ENCODE measurements around the gene CDH11.

Gene CDH11

DNA sequence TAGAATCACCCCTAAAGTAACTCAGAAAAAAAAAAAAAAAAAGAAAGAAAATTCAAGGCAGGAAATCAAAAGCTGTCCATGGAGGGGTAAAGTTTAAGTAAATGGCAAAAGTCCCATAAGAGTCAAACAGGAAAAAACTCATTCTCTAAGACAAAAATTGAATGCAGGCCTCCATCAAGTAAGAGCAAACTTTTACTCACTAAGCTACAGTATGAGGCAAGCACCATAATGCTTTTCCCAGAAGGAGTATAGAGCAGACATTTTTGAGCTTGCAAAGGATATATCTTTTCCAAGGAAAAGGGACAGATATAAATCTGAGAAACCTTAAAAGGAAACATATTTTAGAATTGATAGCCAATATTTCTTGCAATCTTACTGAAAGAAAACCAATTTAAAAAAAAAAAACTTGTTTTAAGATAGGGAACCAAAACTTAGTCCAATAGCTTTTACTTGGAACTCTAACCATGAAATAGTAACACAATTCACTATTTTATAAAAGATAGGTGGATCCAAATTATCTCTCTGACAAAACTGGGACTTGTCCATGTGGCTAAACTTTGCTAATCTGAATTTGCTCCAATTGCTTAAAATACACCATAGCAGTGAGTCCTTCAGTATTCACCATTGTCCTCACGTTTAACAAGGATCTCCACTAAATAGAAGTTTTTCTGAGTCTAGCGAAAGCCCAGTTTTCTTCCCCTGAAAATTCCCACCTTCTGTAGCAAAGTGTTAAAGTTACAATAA lies 99.8 kb downstream of the CDH11 start:
- H3K4me3 ChIP-seq (ENCODE audit: low read length): no peak overlapping the region
- TF ChIP-seq EZH2phosphoT487 (IDR thresholded peaks at IDR 0.05; ENCODE audit: borderline replicate concordance, low read length): no peak
- TF ChIP-seq, protein P1, sequence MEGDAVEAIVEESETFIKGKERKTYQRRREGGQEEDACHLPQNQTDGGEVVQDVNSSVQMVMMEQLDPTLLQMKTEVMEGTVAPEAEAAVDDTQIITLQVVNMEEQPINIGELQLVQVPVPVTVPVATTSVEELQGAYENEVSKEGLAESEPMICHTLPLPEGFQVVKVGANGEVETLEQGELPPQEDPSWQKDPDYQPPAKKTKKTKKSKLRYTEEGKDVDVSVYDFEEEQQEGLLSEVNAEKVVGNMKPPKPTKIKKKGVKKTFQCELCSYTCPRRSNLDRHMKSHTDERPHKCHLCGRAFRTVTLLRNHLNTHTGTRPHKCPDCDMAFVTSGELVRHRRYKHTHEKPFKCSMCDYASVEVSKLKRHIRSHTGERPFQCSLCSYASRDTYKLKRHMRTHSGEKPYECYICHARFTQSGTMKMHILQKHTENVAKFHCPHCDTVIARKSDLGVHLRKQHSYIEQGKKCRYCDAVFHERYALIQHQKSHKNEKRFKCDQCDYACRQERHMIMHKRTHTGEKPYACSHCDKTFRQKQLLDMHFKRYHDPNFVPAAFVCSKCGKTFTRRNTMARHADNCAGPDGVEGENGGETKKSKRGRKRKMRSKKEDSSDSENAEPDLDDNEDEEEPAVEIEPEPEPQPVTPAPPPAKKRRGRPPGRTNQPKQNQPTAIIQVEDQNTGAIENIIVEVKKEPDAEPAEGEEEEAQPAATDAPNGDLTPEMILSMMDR (IDR thresholded peaks at IDR 0.05; ENCODE audit: low read depth, low read length, poor library complexity, severe bottlenecking): no peak
- H3K27ac ChIP-seq (ENCODE audit: low read depth, low read length): no peak overlapping the region
- no peaks in the 10 kb centered on the region for H3K9me2 ChIP-seq (replicated peaks; ENCODE audit: control insufficient read depth, low read length)
- no peaks in the 10 kb centered on the region for H3K4me1 ChIP-seq (ENCODE audit: control insufficient read depth, low read length)
- no peaks in the 10 kb centered on the region for H3K79me2 ChIP-seq (ENCODE audit: control insufficient read depth, low read length)
- H3K4me2 ChIP-seq (ENCODE audit: low read length): no peak overlapping the region
- H3F3A ChIP-seq (ENCODE audit: control insufficient read depth, insufficient read depth): no peaks in the 10 kb centered on the region
- no peaks in the 10 kb centered on the region for H3K36me3 ChIP-seq (ENCODE audit: control insufficient read depth, low read length)
- no peaks in the 10 kb centered on the region for H3K27me3 ChIP-seq (ENCODE audit: control insufficient read depth, low read length)
- 0 out of 2 replicates have a peak, but pooled peaks cover 3% of the 10 kb centered on the region for H3K9me3 ChIP-seq (ENCODE audit: control insufficient read depth, insufficient read depth, low read length)
- H4K20me1 ChIP-seq (ENCODE audit: control insufficient read depth, insufficient read depth, low read depth, low read length): no peaks in the 10 kb centered on the region

DNA sequence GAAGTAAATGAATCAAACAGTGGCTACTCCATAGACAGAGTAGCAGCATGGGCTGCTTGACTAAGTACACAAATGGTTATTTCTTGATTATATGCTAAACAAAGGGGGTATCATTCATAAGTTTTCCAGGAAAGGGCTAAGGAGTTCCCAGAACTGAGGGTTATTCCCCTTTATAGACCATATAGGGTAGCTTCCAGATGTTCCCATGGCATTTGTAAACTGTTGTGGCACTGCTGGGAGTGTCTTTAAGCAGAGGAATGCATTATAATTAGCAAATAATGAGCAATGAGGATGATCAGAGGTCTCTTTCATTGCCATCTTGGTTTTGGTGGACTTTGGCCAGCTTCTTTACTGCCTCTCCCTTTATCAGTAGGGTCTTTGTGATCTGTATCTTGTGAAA lies 105.1 kb downstream of the CDH11 start:
- Histone ChIP-seq H3K4me1 (ENCODE audit: control insufficient read depth, low read length) (no peaks in the 10 kb centered on the region), H4K20me1 (ENCODE audit: control insufficient read depth, insufficient read depth, low read depth, low read length) (no peaks in the 10 kb centered on the region), H3K4me2 (ENCODE audit: low read length) (no peak overlapping the region), H3K79me2 (ENCODE audit: control insufficient read depth, low read length) (no peaks in the 10 kb centered on the region), H3K27ac (ENCODE audit: low read depth, low read length) (no peak overlapping the region), H3K36me3 (ENCODE audit: control insufficient read depth, low read length) (no peaks in the 10 kb centered on the region), H3F3A (ENCODE audit: control insufficient read depth, insufficient read depth) (no peaks in the 10 kb centered on the region), H3K9me2 (replicated peaks; ENCODE audit: control insufficient read depth, low read length) (no peaks in the 10 kb centered on the region), H3K27me3 (ENCODE audit: control insufficient read depth, low read length) (no peaks in the 10 kb centered on the region), H3K9me3 (ENCODE audit: control insufficient read depth, insufficient read depth, low read length) (0 out of 2 replicates have a peak, but pooled peaks cover 3% of the 10 kb centered on the region), H3K4me3 (ENCODE audit: low read length) (no peak overlapping the region)
- no peak for TF ChIP-seq EZH2phosphoT487 (IDR thresholded peaks at IDR 0.05; ENCODE audit: borderline replicate concordance, low read length)

DNA sequence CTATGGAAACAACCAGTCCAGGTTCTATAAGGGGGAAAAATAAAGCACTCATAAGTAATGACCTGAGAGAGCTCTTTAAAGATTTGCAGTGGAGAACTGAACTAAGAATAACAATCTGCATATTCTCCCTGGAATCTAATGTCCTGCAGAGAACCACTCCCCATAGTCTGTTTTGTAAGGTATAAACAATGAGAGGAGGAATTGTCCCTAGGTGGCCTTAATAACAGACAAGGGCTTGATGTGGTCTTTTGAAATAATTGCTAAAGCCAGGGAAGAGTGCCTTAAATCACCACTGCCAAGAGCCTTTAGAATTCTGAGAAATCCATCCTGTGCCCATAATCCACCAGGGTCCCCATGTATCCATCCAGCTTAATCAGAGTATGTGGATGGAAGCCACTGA lies 106.3 kb downstream of the CDH11 start:
- Histone ChIP-seq H3K9me2 (replicated peaks; ENCODE audit: control insufficient read depth, low read length) (no peaks in the 10 kb centered on the region), H3K27ac (ENCODE audit: low read depth, low read length) (no peak overlapping the region), H3K4me3 (ENCODE audit: low read length) (no peak overlapping the region), H3F3A (ENCODE audit: control insufficient read depth, insufficient read depth) (no peaks in the 10 kb centered on the region), H3K36me3 (ENCODE audit: control insufficient read depth, low read length) (no peaks in the 10 kb centered on the region), H3K9me3 (ENCODE audit: control insufficient read depth, insufficient read depth, low read length) (0 out of 2 replicates have a peak, but pooled peaks cover 3% of the 10 kb centered on the region), H4K20me1 (ENCODE audit: control insufficient read depth, insufficient read depth, low read depth, low read length) (no peaks in the 10 kb centered on the region), H3K79me2 (ENCODE audit: control insufficient read depth, low read length) (no peaks in the 10 kb centered on the region), H3K4me2 (ENCODE audit: low read length) (no peak overlapping the region), H3K27me3 (ENCODE audit: control insufficient read depth, low read length) (no peaks in the 10 kb centered on the region), H3K4me1 (ENCODE audit: control insufficient read depth, low read length) (no peaks in the 10 kb centered on the region)
- TF ChIP-seq, protein P1 (IDR thresholded peaks at IDR 0.05; ENCODE audit: low read depth, low read length, poor library complexity, severe bottlenecking): no peak
- no peak for TF ChIP-seq EZH2phosphoT487 (IDR thresholded peaks at IDR 0.05; ENCODE audit: borderline replicate concordance, low read length)

DNA sequence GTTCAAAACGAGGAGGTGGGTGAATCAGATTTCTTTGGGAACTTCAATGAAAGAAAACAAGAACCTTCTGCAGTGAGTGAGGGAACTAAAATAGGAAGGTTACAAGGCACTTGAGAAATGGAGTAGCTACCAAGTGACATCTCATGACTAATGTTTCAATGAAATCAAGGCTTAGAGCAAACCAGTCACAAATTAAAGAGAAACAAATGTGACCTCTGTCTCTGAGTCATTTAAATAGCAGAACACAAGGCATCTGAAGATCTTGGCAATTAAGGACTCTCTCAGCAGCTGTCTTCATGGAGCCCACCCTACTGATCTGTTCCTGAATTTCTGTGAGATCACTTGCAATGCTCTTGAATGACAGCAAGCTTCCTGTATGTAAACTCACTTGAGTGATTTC lies 109.5 kb downstream of the CDH11 start:
- Histone ChIP-seq H4K20me1 (ENCODE audit: control insufficient read depth, insufficient read depth, low read depth, low read length) (no peaks in the 10 kb centered on the region), H3K36me3 (ENCODE audit: control insufficient read depth, low read length) (no peaks in the 10 kb centered on the region), H3K4me3 (ENCODE audit: low read length) (no peak overlapping the region), H3K79me2 (ENCODE audit: control insufficient read depth, low read length) (no peaks in the 10 kb centered on the region), H3K4me1 (ENCODE audit: control insufficient read depth, low read length) (no peaks in the 10 kb centered on the region), H3F3A (ENCODE audit: control insufficient read depth, insufficient read depth) (no peaks in the 10 kb centered on the region), H3K27ac (ENCODE audit: low read depth, low read length) (no peak overlapping the region), H3K9me3 (ENCODE audit: control insufficient read depth, insufficient read depth, low read length) (no peaks in the 10 kb centered on the region), H3K27me3 (ENCODE audit: control insufficient read depth, low read length) (no peaks in the 10 kb centered on the region), H3K4me2 (ENCODE audit: low read length) (no peak overlapping the region), H3K9me2 (replicated peaks; ENCODE audit: control insufficient read depth, low read length) (no peaks in the 10 kb centered on the region)
- TF ChIP-seq, protein P1 (IDR thresholded peaks at IDR 0.05; ENCODE audit: low read depth, low read length, poor library complexity, severe bottlenecking): no peak
- TF ChIP-seq EZH2phosphoT487 (IDR thresholded peaks at IDR 0.05; ENCODE audit: borderline replicate concordance, low read length): no peak

Measured in DOHH2 (cell line).